ENCODE results near the gene ENPP5. TPM values are rescaled to one million over a fixed set of nuclear protein-coding genes. Genes with fewer than 3 reads are reported as not detected.

The ENPP5 gene
- total and polyA plus RNA-seq, 10 of the 15 experiments (the other 5 are each of a cell fraction or from before 2014, with no cell fraction given), result 0.05 to 0.07 TPM; not detected in 8

DNA sequence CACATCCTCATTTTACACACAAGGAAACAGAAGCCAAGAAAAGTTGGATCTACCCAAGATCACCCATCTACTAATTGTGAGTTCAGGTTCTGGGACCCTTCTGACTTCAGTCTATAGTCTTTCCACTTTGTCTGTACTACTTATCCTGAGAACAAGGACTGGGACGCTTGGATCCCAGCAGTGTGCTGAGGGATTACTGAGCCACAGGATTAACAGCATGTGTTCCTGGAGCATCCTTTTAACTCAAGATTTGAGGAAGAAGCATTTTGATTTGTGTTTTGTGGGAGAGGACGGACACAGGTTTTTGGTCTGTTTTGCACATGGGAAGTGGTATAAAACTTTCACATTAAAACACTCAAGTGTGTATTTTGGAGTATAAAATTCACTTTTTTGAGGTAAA lies 36.6 kb downstream of the ENPP5 start:
- Histone ChIP-seq H4K20me1 (ENCODE audit: control insufficient read depth, insufficient read depth) (no peaks in the 10 kb centered on the region), H3K36me3 (ENCODE audit: control insufficient read depth in 2 of 2, insufficient read depth in 2 of 2, low read length in 1 of 2) (no peaks in the 10 kb centered on the region), H3K4me2 (ENCODE audit: control insufficient read depth, insufficient read depth) (peak overlapping the region; percentile 30; the same call in 1 of the 2 replicates), H3K4me1 (ENCODE audit: control insufficient read depth, insufficient read depth, low read length) (peaks cover 14% of the 10 kb centered on the region), H3K4me3 (no peak overlapping the region), H2AFZ (ENCODE audit: control insufficient read depth, low read depth, low read length) (no peak overlapping the region), H3K79me2 (ENCODE audit: control insufficient read depth, insufficient read depth, low read length) (peaks cover 14% of the 10 kb centered on the region), H3K9me3 (replicated peaks; ENCODE audit: control insufficient read depth, insufficient read depth, low read length) (no peaks in the 10 kb centered on the region), H3K9ac (ENCODE audit: control insufficient read depth, insufficient read depth, low read length) (no peak overlapping the region), H3K27ac (ENCODE audit: control insufficient read depth, insufficient read depth) (no peak overlapping the region), H3K27me3 (replicated peaks in 1 of 2; ENCODE audit: control insufficient read depth in 2 of 2, insufficient read depth in 2 of 2, low read length in 1 of 2) (no peaks in the 10 kb centered on the region)
- ChIA-PET SMC1A (ENCODE audit: uncharacterized antibody, unreplicated experiment) (no interaction called here), POLR2A (no interaction called here), CTCF (no interaction called here), RAD21 (ENCODE audit: unreplicated experiment) (no interaction called here)
- intact Hi-C loops (cut with micrococcal nuclease; ENCODE audit: unreplicated experiment) (no loop called here), in situ Hi-C loops (cut with MboI) (no loop called here)
- DNase-seq (ENCODE audit: low read depth, low spot score) (no peak), ATAC-seq (no peak), FAIRE-seq (no peak)
- 65% methylated on average over 2 of the region's 2 CpGs for WGBS (ENCODE audit: insufficient coverage, insufficient replicate concordance, low lambda C conversion rate, missing lambda C conversion rate)
- BruUV-seq (replicated peaks), result no TSS peak
- TF ChIP-seq, protein P1, sequence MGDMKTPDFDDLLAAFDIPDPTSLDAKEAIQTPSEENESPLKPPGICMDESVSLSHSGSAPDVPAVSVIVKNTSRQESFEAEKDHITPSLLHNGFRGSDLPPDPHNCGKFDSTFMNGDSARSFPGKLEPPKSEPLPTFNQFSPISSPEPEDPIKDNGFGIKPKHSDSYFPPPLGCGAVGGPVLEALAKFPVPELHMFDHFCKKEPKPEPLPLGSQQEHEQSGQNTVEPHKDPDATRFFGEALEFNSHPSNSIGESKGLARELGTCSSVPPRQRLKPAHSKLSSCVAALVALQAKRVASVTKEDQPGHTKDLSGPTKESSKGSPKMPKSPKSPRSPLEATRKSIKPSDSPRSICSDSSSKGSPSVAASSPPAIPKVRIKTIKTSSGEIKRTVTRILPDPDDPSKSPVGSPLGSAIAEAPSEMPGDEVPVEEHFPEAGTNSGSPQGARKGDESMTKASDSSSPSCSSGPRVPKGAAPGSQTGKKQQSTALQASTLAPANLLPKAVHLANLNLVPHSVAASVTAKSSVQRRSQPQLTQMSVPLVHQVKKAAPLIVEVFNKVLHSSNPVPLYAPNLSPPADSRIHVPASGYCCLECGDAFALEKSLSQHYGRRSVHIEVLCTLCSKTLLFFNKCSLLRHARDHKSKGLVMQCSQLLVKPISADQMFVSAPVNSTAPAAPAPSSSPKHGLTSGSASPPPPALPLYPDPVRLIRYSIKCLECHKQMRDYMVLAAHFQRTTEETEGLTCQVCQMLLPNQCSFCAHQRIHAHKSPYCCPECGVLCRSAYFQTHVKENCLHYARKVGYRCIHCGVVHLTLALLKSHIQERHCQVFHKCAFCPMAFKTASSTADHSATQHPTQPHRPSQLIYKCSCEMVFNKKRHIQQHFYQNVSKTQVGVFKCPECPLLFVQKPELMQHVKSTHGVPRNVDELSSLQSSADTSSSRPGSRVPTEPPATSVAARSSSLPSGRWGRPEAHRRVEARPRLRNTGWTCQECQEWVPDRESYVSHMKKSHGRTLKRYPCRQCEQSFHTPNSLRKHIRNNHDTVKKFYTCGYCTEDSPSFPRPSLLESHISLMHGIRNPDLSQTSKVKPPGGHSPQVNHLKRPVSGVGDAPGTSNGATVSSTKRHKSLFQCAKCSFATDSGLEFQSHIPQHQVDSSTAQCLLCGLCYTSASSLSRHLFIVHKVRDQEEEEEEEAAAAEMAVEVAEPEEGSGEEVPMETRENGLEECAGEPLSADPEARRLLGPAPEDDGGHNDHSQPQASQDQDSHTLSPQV (IDR thresholded peaks at IDR 0.05), result no peak
- TF ChIP-seq NFXL1 (IDR thresholded peaks at IDR 0.05; ENCODE audit: borderline replicate concordance) (no peak), GABPA (IDR thresholded peaks at IDR 0.05; ENCODE audit: low read depth) (no peak), MTA3 (IDR thresholded peaks at IDR 0.05; ENCODE audit: borderline replicate concordance, low read length) (no peak), ZBTB4 (CRISPR knock-in tag; IDR thresholded peaks at IDR 0.05) (no peak), SREBF2 (IDR thresholded peaks at IDR 0.05; ENCODE audit: low read length) (no peak), TARDBP (IDR thresholded peaks at IDR 0.05; ENCODE audit: borderline replicate concordance) (no peak), JUND (IDR thresholded peaks at IDR 0.05; ENCODE audit: low read depth, low read length) (no peak), FOS (IDR thresholded peaks at IDR 0.05; ENCODE audit: borderline replicate concordance, extremely low read depth, insufficient read length) (no peak), NBN (IDR thresholded peaks at IDR 0.05) (no peak), MEF2B (IDR thresholded peaks at IDR 0.05; ENCODE audit: partially characterized antibody, poor library complexity, severe bottlenecking) (no peak)
- TF ChIP-seq, protein P2, sequence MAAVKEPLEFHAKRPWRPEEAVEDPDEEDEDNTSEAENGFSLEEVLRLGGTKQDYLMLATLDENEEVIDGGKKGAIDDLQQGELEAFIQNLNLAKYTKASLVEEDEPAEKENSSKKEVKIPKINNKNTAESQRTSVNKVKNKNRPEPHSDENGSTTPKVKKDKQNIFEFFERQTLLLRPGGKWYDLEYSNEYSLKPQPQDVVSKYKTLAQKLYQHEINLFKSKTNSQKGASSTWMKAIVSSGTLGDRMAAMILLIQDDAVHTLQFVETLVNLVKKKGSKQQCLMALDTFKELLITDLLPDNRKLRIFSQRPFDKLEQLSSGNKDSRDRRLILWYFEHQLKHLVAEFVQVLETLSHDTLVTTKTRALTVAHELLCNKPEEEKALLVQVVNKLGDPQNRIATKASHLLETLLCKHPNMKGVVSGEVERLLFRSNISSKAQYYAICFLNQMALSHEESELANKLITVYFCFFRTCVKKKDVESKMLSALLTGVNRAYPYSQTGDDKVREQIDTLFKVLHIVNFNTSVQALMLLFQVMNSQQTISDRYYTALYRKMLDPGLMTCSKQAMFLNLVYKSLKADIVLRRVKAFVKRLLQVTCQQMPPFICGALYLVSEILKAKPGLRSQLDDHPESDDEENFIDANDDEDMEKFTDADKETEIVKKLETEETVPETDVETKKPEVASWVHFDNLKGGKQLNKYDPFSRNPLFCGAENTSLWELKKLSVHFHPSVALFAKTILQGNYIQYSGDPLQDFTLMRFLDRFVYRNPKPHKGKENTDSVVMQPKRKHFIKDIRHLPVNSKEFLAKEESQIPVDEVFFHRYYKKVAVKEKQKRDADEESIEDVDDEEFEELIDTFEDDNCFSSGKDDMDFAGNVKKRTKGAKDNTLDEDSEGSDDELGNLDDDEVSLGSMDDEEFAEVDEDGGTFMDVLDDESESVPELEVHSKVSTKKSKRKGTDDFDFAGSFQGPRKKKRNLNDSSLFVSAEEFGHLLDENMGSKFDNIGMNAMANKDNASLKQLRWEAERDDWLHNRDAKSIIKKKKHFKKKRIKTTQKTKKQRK (IDR thresholded peaks at IDR 0.05; ENCODE audit: low read depth, low read length), result no peak
- TF ChIP-seq, protein P3, sequence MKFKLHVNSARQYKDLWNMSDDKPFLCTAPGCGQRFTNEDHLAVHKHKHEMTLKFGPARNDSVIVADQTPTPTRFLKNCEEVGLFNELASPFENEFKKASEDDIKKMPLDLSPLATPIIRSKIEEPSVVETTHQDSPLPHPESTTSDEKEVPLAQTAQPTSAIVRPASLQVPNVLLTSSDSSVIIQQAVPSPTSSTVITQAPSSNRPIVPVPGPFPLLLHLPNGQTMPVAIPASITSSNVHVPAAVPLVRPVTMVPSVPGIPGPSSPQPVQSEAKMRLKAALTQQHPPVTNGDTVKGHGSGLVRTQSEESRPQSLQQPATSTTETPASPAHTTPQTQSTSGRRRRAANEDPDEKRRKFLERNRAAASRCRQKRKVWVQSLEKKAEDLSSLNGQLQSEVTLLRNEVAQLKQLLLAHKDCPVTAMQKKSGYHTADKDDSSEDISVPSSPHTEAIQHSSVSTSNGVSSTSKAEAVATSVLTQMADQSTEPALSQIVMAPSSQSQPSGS (IDR thresholded peaks at IDR 0.05; ENCODE audit: low read length), result no peak
